Liver (tissue), 9 donors: ENCODE results near the gene NT5M. TPM values are rescaled to one million over a fixed set of nuclear protein-coding genes. Genes with fewer than 3 reads are reported as not detected.

Source experiments
- DNase-seq: peaks from one replicate; pipeline ENCODE4 v3.0.0-alpha.2; 2017; ENCODE audit warnings: low spot score
- H3K27ac ChIP-seq, 2 donors: one replicate each; pipeline ENCODE4 v1.7.0; 2013; ENCODE audit warnings: inconsistent platforms in 2 of 2, low read length in 2 of 2, control low read depth in 1 of 2, low read depth in 1 of 2, mild to moderate bottlenecking in 1 of 2
- H3K27me3 ChIP-seq, 4 donors: one replicate each; pipeline versions ENCODE4 v1.6.1 to v1.7.0; 2013; ENCODE audit warnings: low read length in 3 of 4, inconsistent platforms in 1 of 4, mild to moderate bottlenecking in 1 of 4, moderate library complexity in 1 of 4; ENCODE audit not compliant: control insufficient read depth in 4 of 4, insufficient read depth in 4 of 4
- H3K36me3 ChIP-seq, 4 donors: one replicate each; pipeline versions ENCODE4 v1.6.1 to v1.7.0; 2013; ENCODE audit warnings: low read length in 3 of 4, mild to moderate bottlenecking in 3 of 4, low read depth in 1 of 4, moderate library complexity in 1 of 4; ENCODE audit not compliant: control insufficient read depth in 4 of 4, insufficient read depth in 3 of 4
- H3K4me1 ChIP-seq, 4 donors: one replicate each; pipeline versions ENCODE4 v1.6.1 to v1.7.0; 2013; ENCODE audit warnings: low read length in 3 of 4, mild to moderate bottlenecking in 3 of 4, moderate library complexity in 1 of 4; ENCODE audit not compliant: control insufficient read depth in 4 of 4, insufficient read depth in 4 of 4
- H3K4me3 ChIP-seq, 3 donors: one replicate each; pipeline versions ENCODE4 v1.6.1 to v1.7.0; 2013; ENCODE audit warnings: low read length in 3 of 3, control low read depth in 1 of 3, low read depth in 1 of 3, mild to moderate bottlenecking in 1 of 3
- H3K9ac ChIP-seq, 2 donors: one replicate each; pipeline ENCODE4 v1.7.0; 2013; ENCODE audit warnings: low read length in 2 of 2, mild to moderate bottlenecking in 2 of 2, moderate library complexity in 2 of 2, control low read depth in 1 of 2, low read depth in 1 of 2
- H3K9me3 ChIP-seq, 4 donors: one replicate each; pipeline versions ENCODE4 v1.6.1 to v1.7.0; 2013; ENCODE audit warnings: low read length in 3 of 4; ENCODE audit not compliant: control insufficient read depth in 4 of 4
- CTCF ChIP-seq: fragments of 150-350 bp; IDR thresholded peaks from 2 replicates; pipeline ENCODE4 v1.5.1; 2017; ENCODE audit warnings: improper control_type of control experiment, low read depth, low read length; ENCODE audit not compliant: missing input control
- FOXA2 ChIP-seq: IDR thresholded peaks from 2 replicates; pipeline ENCODE4 v1.6.1; 2016; ENCODE audit warnings: antibody characterized with exemption
- GABPA ChIP-seq, 2 donors: IDR thresholded peaks in 1 of 2; conservative IDR thresholded peaks in 1 of 2; 2 replicates each; pipeline ENCODE4 v1.6.1; 2016; ENCODE audit warnings: antibody characterized with exemption in 2 of 2, mild to moderate bottlenecking in 1 of 2, moderate library complexity in 1 of 2
- HNF4A ChIP-seq, 2 donors: conservative IDR thresholded peaks; 2 replicates each; pipeline ENCODE4 v1.6.1; 2016; ENCODE audit warnings: antibody characterized with exemption in 2 of 2, mild to moderate bottlenecking in 2 of 2
- HNF4G ChIP-seq: IDR thresholded peaks from 2 replicates; pipeline ENCODE4 v1.6.1; 2016; ENCODE audit warnings: antibody characterized with exemption
- JUND ChIP-seq, 2 donors: IDR thresholded peaks; 2 replicates each; pipeline ENCODE4 v1.6.1; 2016; ENCODE audit warnings: antibody characterized with exemption in 2 of 2
- NR2F2 ChIP-seq: IDR thresholded peaks from 2 replicates; pipeline ENCODE4 v1.6.1; 2016; ENCODE audit warnings: antibody characterized with exemption
- REST ChIP-seq: IDR thresholded peaks from 2 replicates; pipeline ENCODE4 v1.6.1; 2016; ENCODE audit warnings: antibody characterized with exemption, mild to moderate bottlenecking
- RXRA ChIP-seq, 2 donors: IDR thresholded peaks; 2 replicates each; pipeline ENCODE4 v1.6.1; 2017 to 2018; ENCODE audit warnings: antibody characterized with exemption in 2 of 2, mild to moderate bottlenecking in 1 of 2
- SP1 ChIP-seq: IDR thresholded peaks from 2 replicates; pipeline ENCODE4 v1.6.1; 2018; ENCODE audit warnings: antibody characterized with exemption, mild to moderate bottlenecking
- TAF1 ChIP-seq: conservative IDR thresholded peaks from 2 replicates; pipeline ENCODE4 v1.6.1; 2016; ENCODE audit warnings: antibody characterized with exemption, mild to moderate bottlenecking
- WGBS: extraction: QIAGEN DNeasy Blood & Tissue Kit; methylation state at CpG from one replicate; pipeline ENCODE4 v1.1.7; 2013; 5-methylcytosine and 5-hydroxymethylcytosine counted together
- polyA plus RNA-seq, 2 donors: library from polyadenylated mRNA; stranded (reverse) in 1 of 2; unstranded in 1 of 2; fragments of 200-250 nt in 1 of 2; fragments of >200 nt in 1 of 2; fragmentation: Nextera tagmentation in 1 of 2; extraction: Ambion mirVana in 1 of 2; gene quantifications; one replicate each; pipeline versions ENCODE4 v1.2.1 to v1.2.3, GENCODE V29; 2013 to 2015
- total RNA-seq, 2 donors: library from RNA; depleted of rRNA; stranded (reverse); fragments of >200 nt; gene quantifications; one replicate each; pipeline ENCODE4 v1.2.3, GENCODE V29; 2014
- TF ChIP-seq, protein P1 (sequence below): IDR thresholded peaks from 2 replicates; pipeline ENCODE4 v1.6.1; 2016; ENCODE audit warnings: antibody characterized with exemption
- donor health status: healthy.
- donor health status: healthy.
- donor health status: healthy.
- donor health status: healthy.
- donor health status: healthy.

Gene NT5M
- total and polyA plus RNA-seq, 4 donors, result 0.42 to 7.9 (median 0.66) TPM

DNA sequence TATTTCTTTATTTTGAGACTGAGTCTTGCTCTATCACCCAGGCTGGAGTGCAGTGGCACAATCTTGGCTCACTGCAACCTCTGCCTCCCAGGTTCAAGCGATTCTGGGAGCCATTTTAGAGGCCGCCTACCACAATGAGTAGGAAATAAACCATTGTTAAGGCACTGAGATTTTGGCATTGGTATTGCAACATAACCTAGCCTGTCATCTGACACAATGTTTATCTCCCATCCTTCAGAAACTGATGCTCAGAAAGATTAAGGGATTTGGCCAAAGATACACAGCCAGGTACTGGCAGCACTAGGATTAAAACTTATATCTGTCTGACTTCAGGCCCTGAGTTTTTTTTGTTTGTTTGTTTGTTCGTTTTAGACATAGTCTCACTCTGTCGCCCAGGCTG is 14.1 kb upstream of the NT5M start:
- Histone ChIP-seq H3K27ac (no peak overlapping the region), H3K9ac (no peak overlapping the region), H3K4me1 (no peaks in the 10 kb centered on the region), H3K4me3 (no peak overlapping the region), H3K9me3 (no peaks in the 10 kb centered on the region), H3K36me3 (no peaks in the 10 kb centered on the region), H3K27me3 (no peaks in the 10 kb centered on the region)
- TF ChIP-seq SP1, result no peak
- TF ChIP-seq, protein P1, sequence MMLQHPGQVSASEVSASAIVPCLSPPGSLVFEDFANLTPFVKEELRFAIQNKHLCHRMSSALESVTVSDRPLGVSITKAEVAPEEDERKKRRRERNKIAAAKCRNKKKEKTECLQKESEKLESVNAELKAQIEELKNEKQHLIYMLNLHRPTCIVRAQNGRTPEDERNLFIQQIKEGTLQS, result no peak
- no peak for TF ChIP-seq NR2F2
- TF ChIP-seq REST, result no peak
- TF ChIP-seq JUND (IDR thresholded peaks at IDR 0.05), result no peak
- TF ChIP-seq HNF4G, result no peak
- no peak for TF ChIP-seq CTCF
- TF ChIP-seq RXRA (IDR thresholded peaks at IDR 0.05), result no peak
- no peak for TF ChIP-seq FOXA2
- TF ChIP-seq GABPA (IDR thresholded peaks at IDR 0.05 in 1 of 2, conservative IDR thresholded peaks at IDR 0.05 in 1 of 2), result no peak
- DNase-seq, result no peak
- WGBS, result 88% methylated on average over 4 of the region's 4 CpGs

- Histone ChIP-seq H3K4me1 (no peaks in the 10 kb centered on the region), H3K27me3 (no peaks in the 10 kb centered on the region), H3K9me3 (no peaks in the 10 kb centered on the region), H3K4me3 (no peak overlapping the region), H3K36me3 (no peaks in the 10 kb centered on the region), H3K9ac (no peak overlapping the region), H3K27ac (no peak overlapping the region)
- no peak for DNase-seq
- WGBS, result 85% methylated on average over 7 of the region's 7 CpGs
- TF ChIP-seq FOXA2, result no peak
- no peak for TF ChIP-seq JUND (IDR thresholded peaks at IDR 0.05)
- no peak for TF ChIP-seq HNF4G
- TF ChIP-seq, protein P1, result no peak
- no peak for TF ChIP-seq TAF1
- no peak for TF ChIP-seq NR2F2
- no peak for TF ChIP-seq CTCF
- no peak for TF ChIP-seq HNF4A (conservative IDR thresholded peaks at IDR 0.05)
Measured at GRCh38 chr17:17289701-17290100, 13.5 kb upstream of the NT5M start.
